PC-9 (cell line): ENCODE data around the gene SFTA2.

Source experiments
- EZH2 ChIP-seq: fragments of 200-600 bp; sonication (generic); IDR thresholded peaks from 2 replicates; pipeline ENCODE4 v1.8.0; 2017; ENCODE audit warnings: antibody characterized with exemption, low read depth
- TF ChIP-seq, protein P1 (sequence below): fragments of 200-600 bp; sonication (generic); conservative IDR thresholded peaks from 2 replicates; pipeline ENCODE4 v1.6.1; 2017; ENCODE audit warnings: mixed run types, antibody characterized with exemption, mild to moderate bottlenecking, moderate library complexity

DNA sequence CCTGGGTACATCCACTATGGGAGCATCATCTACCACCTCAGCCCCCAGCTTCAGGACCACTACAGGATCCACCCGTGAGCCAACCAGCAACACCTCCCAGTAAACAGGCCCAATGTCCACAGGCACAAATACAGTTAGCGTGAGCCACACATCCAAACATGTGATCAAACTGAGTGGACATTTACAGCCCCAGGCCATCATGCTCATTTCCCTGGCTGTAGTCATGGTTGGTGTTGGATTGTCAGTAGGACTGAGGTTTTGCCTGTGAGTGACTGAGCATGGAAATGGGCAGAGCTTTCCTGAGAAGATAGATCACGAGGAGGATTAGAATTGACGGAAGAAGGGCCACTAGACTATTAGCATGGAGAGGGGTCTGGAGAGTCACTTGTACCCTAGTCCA is 40.8 kb upstream of the SFTA2 start:
- TF ChIP-seq, protein P1, sequence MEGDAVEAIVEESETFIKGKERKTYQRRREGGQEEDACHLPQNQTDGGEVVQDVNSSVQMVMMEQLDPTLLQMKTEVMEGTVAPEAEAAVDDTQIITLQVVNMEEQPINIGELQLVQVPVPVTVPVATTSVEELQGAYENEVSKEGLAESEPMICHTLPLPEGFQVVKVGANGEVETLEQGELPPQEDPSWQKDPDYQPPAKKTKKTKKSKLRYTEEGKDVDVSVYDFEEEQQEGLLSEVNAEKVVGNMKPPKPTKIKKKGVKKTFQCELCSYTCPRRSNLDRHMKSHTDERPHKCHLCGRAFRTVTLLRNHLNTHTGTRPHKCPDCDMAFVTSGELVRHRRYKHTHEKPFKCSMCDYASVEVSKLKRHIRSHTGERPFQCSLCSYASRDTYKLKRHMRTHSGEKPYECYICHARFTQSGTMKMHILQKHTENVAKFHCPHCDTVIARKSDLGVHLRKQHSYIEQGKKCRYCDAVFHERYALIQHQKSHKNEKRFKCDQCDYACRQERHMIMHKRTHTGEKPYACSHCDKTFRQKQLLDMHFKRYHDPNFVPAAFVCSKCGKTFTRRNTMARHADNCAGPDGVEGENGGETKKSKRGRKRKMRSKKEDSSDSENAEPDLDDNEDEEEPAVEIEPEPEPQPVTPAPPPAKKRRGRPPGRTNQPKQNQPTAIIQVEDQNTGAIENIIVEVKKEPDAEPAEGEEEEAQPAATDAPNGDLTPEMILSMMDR = no peak
- no peak for TF ChIP-seq EZH2
